Adrenal gland (tissue), 12 donors: ENCODE measurements around the gene TRRAP. TPM values are rescaled to one million over a fixed set of nuclear protein-coding genes. Genes with fewer than 3 reads are reported as not detected.
A peak's percentile ranks its signal among the peaks of the same experiment; 100 is the strongest.

Experiments
- DNase-seq, 7 donors: peaks; one replicate each; pipeline ENCODE4 v3.0.0-alpha.2; 2019 to 2020
- H3K27ac ChIP-seq, 5 donors: fragments of 200-600 bp; sonication (generic) in 4 of 5; 1 replicate in 3 of 5; 2 replicates in 2 of 5; pipeline versions ENCODE4 v1.5.1 to v1.8.0; 2016 to 2020; ENCODE audit warnings: mild to moderate bottlenecking in 1 of 5
- H3K27me3 ChIP-seq: fragments of 200-600 bp; 2 replicates; pipeline ENCODE4 v1.8.0; 2021
- H3K36me3 ChIP-seq, 2 donors: fragments of 200-600 bp; replicated peaks in 1 of 2; 1 replicate in 1 of 2; 2 replicates in 1 of 2; pipeline versions ENCODE4 v1.5.1 to v1.8.0; 2018 to 2022
- H3K4me1 ChIP-seq, 2 donors: fragments of 200-600 bp; replicated peaks in 1 of 2; 1 replicate in 1 of 2; 2 replicates in 1 of 2; pipeline versions ENCODE4 v1.5.1 to v1.8.0; 2018 to 2021
- H3K4me3 ChIP-seq, 4 donors: fragments of 200-600 bp; sonication (generic) in 3 of 4; one replicate each; pipeline ENCODE4 v1.5.1; 2016 to 2018
- H3K9me3 ChIP-seq, 3 donors: fragments of 200-600 bp; sonication (generic) in 1 of 3; replicated peaks in 1 of 3; 1 replicate in 2 of 3; 2 replicates in 1 of 3; pipeline versions ENCODE4 v1.5.1 to v1.8.0; 2016 to 2021
- POLR2A ChIP-seq, 2 donors: fragments of 450-650 bp; IDR thresholded peaks; one replicate each; pipeline ENCODE4 v1.6.1; 2017; ENCODE audit warnings: antibody characterized with exemption in 2 of 2, mild to moderate bottlenecking in 2 of 2, moderate library complexity in 1 of 2
- WGBS, 4 donors: extraction: QIAGEN DNeasy Blood & Tissue Kit in 2 of 4; methylation state at CpG; one replicate each; pipeline versions ENCODE4 v1.1.5 to v1.1.7; 2013 to 2017; 5-methylcytosine and 5-hydroxymethylcytosine counted together
- intact Hi-C, 2 donors: fragments of 100-400 bp; cut with DNase I; formaldehyde crosslinking; loops; one replicate each; pipeline versions ENCODE4 v1.14.1 to v1.15.0; 2022 to 2023
- polyA plus RNA-seq, 3 donors: library from polyadenylated mRNA; stranded (reverse); fragments of 200-250 nt in 2 of 3; fragments of 350-450 nt in 1 of 3; fragmentation: Illumina TruSeq in 1 of 3; extraction: RNeasy Lipid Tissue Mini Kit (QIAGEN cat#74804) in 1 of 3; gene quantifications; one replicate each; pipeline ENCODE4 v1.2.3, GENCODE V29; 2013 to 2014
- total RNA-seq, 9 donors: library from RNA; depleted of rRNA in 4 of 9; stranded (reverse); fragments of >200 nt in 4 of 9; fragments of 120-200 nt in 1 of 9; fragmentation: NEBNext Ultra II Directional in 1 of 9; extraction: Animal tissue kit (Norgen Biotek cat#: 25700) in 1 of 9; gene quantifications; one replicate each; pipeline versions ENCODE4 v1.1.0 to v1.2.4, GENCODE V29; 2013 to 2023
- TF ChIP-seq, protein P1 (sequence below), 6 experiments: fragments of 450-650 bp in 4 of 6; fragments of 200-600 bp in 2 of 6; sonication (generic) in 1 of 6; IDR thresholded peaks; 1 replicate in 5 of 6; 2 replicates in 1 of 6; pipeline versions ENCODE4 v1.5.1 to v1.8.0; 2016 to 2021; ENCODE audit warnings: antibody characterized with exemption in 6 of 6, mild to moderate bottlenecking in 2 of 6, moderate library complexity in 1 of 6
- donor health status: healthy with polysubstance abuse.
- donor health status: Bipolar disorder and iron deficiency.
- donor health status: DM: yes; HTN: yes; CAD: no.
- donor health status: DM: no; HTN: no; CAD: no.
- donor health status: DM: no; HTN: no; CAD: no.
- donor health status: DM: yes; HTN: yes; CAD: no.

TRRAP gene
- total and polyA plus RNA-seq, 12 donors: 11.8 to 43.0 (median 30.9) TPM

DNA sequence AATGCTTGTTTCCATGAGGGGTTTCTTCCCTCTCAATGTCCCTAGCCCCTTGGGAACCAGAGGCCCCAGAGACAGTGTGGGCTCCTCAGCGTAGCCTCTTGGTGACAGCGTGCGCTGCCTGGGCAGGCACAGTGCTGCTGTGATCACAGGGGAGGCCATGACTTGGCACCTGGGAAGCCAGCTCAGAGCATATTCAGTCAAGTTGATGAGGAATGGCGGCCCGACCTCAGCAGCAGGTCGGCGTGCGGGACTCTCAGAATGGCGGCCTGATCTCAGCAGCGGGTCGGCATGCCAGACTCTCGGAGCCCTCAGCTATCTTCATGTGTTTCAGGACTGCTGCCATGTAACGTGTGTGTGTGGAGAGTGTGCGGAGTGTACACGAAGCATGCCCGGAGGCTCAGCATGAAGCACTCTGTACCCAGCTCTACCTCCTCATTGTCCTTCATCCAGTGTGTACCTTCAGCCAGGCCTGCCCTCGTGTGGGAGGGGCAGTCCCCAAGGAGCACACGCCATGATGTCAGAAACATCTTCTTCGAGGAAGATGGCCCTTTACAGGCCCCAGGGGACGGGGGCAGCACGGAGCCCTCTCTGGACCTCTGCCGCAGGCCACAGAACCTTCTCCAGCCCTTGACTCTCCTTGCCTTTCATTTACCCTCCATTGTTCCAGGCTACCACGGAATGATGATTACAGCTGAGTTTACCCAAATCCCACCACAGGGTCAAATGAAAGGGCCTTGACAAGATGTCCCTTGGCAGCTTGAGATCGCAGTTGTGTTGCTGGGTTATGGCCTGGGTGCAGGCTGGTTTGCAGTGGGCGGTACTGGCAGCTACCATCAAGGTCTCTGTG, 135.2 kb downstream of the TRRAP start:
- Histone ChIP-seq H3K27me3 (no peaks in the 10 kb centered on the region), H3K27ac (no peak overlapping the region), H3K4me3 (no peak overlapping the region), H3K4me1 (no peaks in the 10 kb centered on the region), H3K36me3 (peaks cover 0 to 71% of the 10 kb centered on the region in 2 donors), H3K9me3 (no peaks in the 10 kb centered on the region)
- DNase-seq: peak in 1 of 7 donors; percentile 46
- intact Hi-C loops: no loop called here
- TF ChIP-seq POLR2A (IDR thresholded peaks at IDR 0.05): no peak
- TF ChIP-seq, protein P1, sequence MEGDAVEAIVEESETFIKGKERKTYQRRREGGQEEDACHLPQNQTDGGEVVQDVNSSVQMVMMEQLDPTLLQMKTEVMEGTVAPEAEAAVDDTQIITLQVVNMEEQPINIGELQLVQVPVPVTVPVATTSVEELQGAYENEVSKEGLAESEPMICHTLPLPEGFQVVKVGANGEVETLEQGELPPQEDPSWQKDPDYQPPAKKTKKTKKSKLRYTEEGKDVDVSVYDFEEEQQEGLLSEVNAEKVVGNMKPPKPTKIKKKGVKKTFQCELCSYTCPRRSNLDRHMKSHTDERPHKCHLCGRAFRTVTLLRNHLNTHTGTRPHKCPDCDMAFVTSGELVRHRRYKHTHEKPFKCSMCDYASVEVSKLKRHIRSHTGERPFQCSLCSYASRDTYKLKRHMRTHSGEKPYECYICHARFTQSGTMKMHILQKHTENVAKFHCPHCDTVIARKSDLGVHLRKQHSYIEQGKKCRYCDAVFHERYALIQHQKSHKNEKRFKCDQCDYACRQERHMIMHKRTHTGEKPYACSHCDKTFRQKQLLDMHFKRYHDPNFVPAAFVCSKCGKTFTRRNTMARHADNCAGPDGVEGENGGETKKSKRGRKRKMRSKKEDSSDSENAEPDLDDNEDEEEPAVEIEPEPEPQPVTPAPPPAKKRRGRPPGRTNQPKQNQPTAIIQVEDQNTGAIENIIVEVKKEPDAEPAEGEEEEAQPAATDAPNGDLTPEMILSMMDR (IDR thresholded peaks at IDR 0.05): no peak
- 84 to 95% (median 93%) methylated on average over 12 to 25 of the region's 25 CpGs for WGBS, 4 donors

DNA sequence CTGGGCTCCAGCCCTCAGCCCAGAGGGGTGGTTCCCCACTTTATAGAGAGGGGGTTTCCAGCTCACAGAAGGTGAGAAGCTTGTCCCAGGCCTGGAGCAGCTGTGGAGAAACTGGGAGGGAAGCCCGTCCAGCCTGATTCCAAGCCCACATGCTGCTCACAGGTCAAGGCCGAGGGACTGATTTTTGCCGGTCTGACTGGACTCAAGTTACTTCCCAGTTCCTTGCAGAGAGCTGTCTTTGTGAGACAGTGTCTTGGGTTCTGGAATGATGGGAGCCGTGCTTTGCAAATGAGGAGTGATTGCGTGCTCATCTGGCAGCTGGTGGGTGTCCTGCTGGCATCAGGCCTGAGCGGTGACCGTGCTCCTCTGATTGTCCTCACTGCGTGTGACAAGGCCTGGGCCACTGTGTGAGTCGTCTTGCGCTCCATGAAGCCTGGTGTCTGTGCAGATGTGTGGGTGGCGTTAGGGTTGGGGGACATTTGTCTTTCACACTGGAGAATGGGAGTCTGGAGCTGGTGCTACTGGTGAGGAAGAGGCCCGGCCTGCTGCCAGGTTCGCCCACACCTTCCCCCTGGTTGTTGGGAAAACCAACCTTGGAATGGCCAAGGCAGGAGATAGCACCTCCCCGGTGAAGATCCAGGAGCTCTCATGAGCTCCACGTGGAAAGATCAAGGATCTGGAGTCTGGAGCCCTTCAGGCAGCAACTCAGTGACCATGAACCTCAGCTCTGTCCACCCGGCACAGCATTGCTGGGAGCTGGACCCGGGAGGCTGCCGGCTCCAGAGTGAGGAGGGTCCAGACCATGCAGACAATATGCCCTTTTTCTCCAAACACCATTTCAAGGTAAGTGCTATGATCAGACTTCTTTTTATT, 136.0 kb downstream of the TRRAP start:
- DNase-seq: peak in 2 of 7 donors; percentile 23 to 51

DNA sequence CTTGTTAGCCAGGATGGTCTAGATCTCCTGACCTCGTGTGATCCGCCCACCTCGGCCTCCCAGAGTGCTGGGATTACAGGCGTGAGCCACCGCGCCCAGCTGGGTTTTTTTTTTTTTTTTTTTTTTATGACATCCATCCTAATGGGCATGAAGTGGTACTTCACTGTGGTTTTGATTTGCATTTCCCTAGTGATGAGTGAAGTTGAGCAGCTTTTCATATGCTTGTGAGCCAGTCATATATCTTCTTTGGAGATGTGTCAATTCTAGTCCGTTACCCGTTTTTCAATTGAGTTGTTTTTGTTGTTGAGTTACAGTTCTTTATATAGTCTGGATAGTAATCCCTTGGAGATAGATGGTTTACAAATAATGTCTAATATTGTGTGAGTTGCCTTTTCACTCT, 137.9 kb downstream of the TRRAP start:
- WGBS, 4 donors: 94 to 99% (median 98%) methylated on average over 8 of the region's 8 CpGs
- no peak for TF ChIP-seq POLR2A (IDR thresholded peaks at IDR 0.05)
- TF ChIP-seq, protein P1 (IDR thresholded peaks at IDR 0.05): no peak
- no peak overlapping the region for H3K27ac ChIP-seq
- H3K4me1 ChIP-seq: no peaks in the 10 kb centered on the region
- H3K27me3 ChIP-seq: no peaks in the 10 kb centered on the region
- no peaks in the 10 kb centered on the region for H3K9me3 ChIP-seq
- H3K4me3 ChIP-seq: no peak overlapping the region
- peaks cover 0 to 54% of the 10 kb centered on the region in 2 donors for H3K36me3 ChIP-seq
- DNase-seq: no peak
- intact Hi-C loops: no loop called here

More for the DNA sequence above, 136.0 kb downstream of the TRRAP start:
- Histone ChIP-seq H3K27ac (no peak overlapping the region), H3K9me3 (no peaks in the 10 kb centered on the region), H3K36me3 (peaks cover 0 to 63% of the 10 kb centered on the region in 2 donors), H3K4me1 (no peaks in the 10 kb centered on the region), H3K27me3 (no peaks in the 10 kb centered on the region), H3K4me3 (no peak overlapping the region)
- WGBS, 4 donors: 77 to 91% (median 84%) methylated on average over 9 to 18 of the region's 18 CpGs
- TF ChIP-seq, protein P1 (IDR thresholded peaks at IDR 0.05): no peak
- no peak for TF ChIP-seq POLR2A (IDR thresholded peaks at IDR 0.05)
- intact Hi-C loops: no loop called here
